Fibroblast of lung (primary cell): ENCODE measurements around the gene PGM2.

ENCODE experiments used
- EZH2 ChIP-seq: IDR thresholded peaks from 2 replicates; pipeline ENCODE4 v1.5.1; 2012; ENCODE audit warnings: low read length, control low read depth, mild to moderate bottlenecking; ENCODE audit errors: missing control alignments
- TF ChIP-seq, protein P1 (sequence below), 2 donors: IDR thresholded peaks in 1 of 2; conservative IDR thresholded peaks in 1 of 2; 1 replicate in 1 of 2; 2 replicates in 1 of 2; pipeline ENCODE4 v1.5.1; 2011 to 2012; ENCODE audit warnings: low read length in 2 of 2, control low read depth in 1 of 2, inconsistent platforms in 1 of 2, low read depth in 1 of 2, mild to moderate bottlenecking in 1 of 2

DNA sequence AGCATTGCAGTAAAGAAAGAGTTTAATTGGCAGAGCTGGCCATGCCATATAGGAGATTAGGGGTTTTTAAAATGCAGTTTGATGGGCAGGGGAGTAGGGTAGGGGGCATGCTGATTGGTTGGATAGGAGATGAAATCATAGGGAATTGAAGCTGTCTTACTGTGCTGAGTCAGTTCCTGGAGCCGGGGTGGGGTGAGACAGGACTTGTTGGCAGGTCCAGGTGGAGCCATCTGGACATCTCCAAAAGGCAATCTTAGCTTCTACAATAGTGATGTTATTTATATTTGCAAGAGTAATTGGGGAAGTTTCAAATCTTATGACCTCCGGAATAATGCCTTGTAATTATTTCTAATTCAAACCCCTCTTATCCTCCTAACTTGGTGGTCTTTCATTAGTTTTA lies 32.4 kb upstream of the PGM2 start:
- TF ChIP-seq, protein P1, sequence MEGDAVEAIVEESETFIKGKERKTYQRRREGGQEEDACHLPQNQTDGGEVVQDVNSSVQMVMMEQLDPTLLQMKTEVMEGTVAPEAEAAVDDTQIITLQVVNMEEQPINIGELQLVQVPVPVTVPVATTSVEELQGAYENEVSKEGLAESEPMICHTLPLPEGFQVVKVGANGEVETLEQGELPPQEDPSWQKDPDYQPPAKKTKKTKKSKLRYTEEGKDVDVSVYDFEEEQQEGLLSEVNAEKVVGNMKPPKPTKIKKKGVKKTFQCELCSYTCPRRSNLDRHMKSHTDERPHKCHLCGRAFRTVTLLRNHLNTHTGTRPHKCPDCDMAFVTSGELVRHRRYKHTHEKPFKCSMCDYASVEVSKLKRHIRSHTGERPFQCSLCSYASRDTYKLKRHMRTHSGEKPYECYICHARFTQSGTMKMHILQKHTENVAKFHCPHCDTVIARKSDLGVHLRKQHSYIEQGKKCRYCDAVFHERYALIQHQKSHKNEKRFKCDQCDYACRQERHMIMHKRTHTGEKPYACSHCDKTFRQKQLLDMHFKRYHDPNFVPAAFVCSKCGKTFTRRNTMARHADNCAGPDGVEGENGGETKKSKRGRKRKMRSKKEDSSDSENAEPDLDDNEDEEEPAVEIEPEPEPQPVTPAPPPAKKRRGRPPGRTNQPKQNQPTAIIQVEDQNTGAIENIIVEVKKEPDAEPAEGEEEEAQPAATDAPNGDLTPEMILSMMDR (conservative IDR thresholded peaks at IDR 0.05 in 1 of 2, IDR thresholded peaks at IDR 0.05 in 1 of 2; ENCODE audit: low read depth in 1 of 2, low read length in 2 of 2) = no peak
- no peak for TF ChIP-seq EZH2
